Activated naive CD8-positive, alpha-beta T cell (primary cell): ENCODE results near the gene IGSF22.

Experiments used
- H3K27ac Mint-ChIP-seq: one replicate; pipeline ENCODE4 v1.8.0; 2021; ENCODE audit warnings: mixed read lengths
- H3K27me3 Mint-ChIP-seq: one replicate; pipeline ENCODE4 v1.8.0; 2021; ENCODE audit warnings: mixed read lengths
- H3K36me3 Mint-ChIP-seq: one replicate; pipeline ENCODE4 v1.8.0; 2021; ENCODE audit warnings: mixed read lengths
- H3K4me1 Mint-ChIP-seq: one replicate; pipeline ENCODE4 v1.8.0; 2021; ENCODE audit warnings: low read depth, mixed read lengths
- H3K4me3 Mint-ChIP-seq: one replicate; pipeline ENCODE4 v1.8.0; 2021; ENCODE audit warnings: mild to moderate bottlenecking, mixed read lengths
- H3K9me3 Mint-ChIP-seq: one replicate; pipeline ENCODE4 v1.8.0; 2021; ENCODE audit warnings: low read depth, mixed read lengths

The IGSF22 gene

GRCh38 chr11:18756889-18757288 lies 30.9 kb upstream of the IGSF22 start:
- Mint-ChIP-seq H3K4me3 (no peak overlapping the region), H3K27me3 (peaks cover 2% of the 10 kb centered on the region), H3K9me3 (no peaks in the 10 kb centered on the region), H3K4me1 (no peaks in the 10 kb centered on the region), H3K36me3 (no peaks in the 10 kb centered on the region), H3K27ac (no peak overlapping the region)

DNA sequence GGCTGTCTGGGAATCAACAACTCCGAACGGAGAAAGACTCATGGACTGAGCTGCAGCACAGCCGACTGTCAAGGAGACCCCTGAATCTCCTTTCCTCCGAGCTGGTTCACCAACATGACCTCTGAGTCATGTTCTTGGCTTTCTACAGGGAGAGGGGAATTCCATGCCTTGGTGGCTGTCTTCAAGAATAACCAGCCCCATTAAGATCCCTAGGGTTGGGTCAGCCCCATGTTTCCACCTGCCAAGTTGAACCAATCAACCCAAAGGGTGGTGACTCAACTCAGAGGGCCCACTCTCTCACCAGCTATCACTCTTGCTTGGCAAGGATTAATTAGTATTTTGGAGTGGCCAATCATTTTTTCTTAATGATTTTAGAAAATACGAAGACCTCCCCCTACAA lies 28.3 kb upstream of the IGSF22 start:
- Mint-ChIP-seq H3K36me3 (no peaks in the 10 kb centered on the region), H3K9me3 (no peaks in the 10 kb centered on the region)

GRCh38 chr11:18752502-18752901 lies 26.5 kb upstream of the IGSF22 start:
- Mint-ChIP-seq H3K9me3 (no peaks in the 10 kb centered on the region), H3K27me3 (peaks cover 2% of the 10 kb centered on the region), H3K4me1 (no peaks in the 10 kb centered on the region), H3K27ac (no peak overlapping the region), H3K4me3 (no peak overlapping the region), H3K36me3 (no peaks in the 10 kb centered on the region)

More for the DNA sequence above, 28.3 kb upstream of the IGSF22 start:
- no peak overlapping the region for H3K4me3 Mint-ChIP-seq
- H3K27ac Mint-ChIP-seq, result no peak overlapping the region
- H3K27me3 Mint-ChIP-seq, result peaks cover 2% of the 10 kb centered on the region
- H3K4me1 Mint-ChIP-seq, result no peaks in the 10 kb centered on the region

DNA sequence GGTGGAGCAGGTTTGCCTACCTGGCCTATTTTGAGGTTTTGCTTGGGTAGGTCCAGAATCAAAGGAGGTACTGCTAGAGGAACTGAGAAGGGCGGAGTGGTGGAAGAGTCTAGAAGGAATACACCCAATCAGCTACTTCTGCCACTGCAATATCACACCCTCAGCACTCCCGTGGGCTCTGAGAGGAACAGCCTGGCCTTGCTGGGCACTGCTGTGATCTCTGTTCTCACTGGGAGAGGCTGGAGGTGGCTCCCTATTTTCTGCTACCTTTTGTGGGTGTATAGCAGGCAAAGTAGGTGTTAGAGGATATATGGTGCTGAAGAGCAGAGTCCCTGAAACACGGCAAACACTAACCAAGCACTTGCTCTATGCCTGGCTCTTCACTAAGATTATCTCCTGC lies 25.0 kb upstream of the IGSF22 start:
- Mint-ChIP-seq H3K9me3 (no peaks in the 10 kb centered on the region), H3K27ac (no peak overlapping the region), H3K27me3 (peaks cover 2% of the 10 kb centered on the region), H3K4me1 (no peaks in the 10 kb centered on the region), H3K36me3 (no peaks in the 10 kb centered on the region), H3K4me3 (no peak overlapping the region)

DNA sequence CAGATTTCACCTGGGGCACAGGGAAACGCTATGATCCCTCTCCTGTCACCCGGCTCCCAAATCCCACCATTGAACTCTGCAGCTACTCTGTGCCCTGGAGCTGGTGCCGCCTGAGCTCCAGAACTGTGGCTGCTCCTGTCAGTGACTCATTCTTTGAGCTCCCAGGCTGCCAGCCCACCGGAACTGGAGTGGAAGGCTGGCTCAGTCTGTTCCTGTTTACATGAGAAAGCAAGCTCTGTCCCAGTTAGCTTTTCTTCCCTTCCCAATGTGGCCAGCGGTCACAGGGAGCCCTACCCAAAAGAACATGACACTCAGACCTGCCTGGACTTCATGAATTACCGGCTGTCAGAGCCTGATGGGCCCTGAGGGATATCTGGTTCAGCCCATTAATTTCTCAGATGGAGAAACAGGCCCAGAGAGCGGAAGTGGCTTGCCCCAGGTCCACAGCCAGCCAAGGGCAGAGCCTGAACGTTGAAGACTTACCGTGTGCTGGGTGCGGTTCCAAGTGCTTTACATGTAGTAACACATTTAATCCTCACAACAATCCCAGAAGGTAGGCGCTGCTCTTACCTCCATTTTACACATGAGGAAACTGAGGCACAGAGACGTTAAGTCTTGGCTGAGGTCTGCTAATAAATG lies 23.8 kb upstream of the IGSF22 start:
- no peaks in the 10 kb centered on the region for H3K27me3 Mint-ChIP-seq
- no peaks in the 10 kb centered on the region for H3K36me3 Mint-ChIP-seq
- no peak overlapping the region for H3K4me3 Mint-ChIP-seq
- no peak overlapping the region for H3K27ac Mint-ChIP-seq
- no peaks in the 10 kb centered on the region for H3K9me3 Mint-ChIP-seq
- H3K4me1 Mint-ChIP-seq, result no peaks in the 10 kb centered on the region

- no peaks in the 10 kb centered on the region for H3K4me1 Mint-ChIP-seq
- no peaks in the 10 kb centered on the region for H3K36me3 Mint-ChIP-seq
- no peaks in the 10 kb centered on the region for H3K27me3 Mint-ChIP-seq
- no peaks in the 10 kb centered on the region for H3K9me3 Mint-ChIP-seq
- H3K4me3 Mint-ChIP-seq, result no peak overlapping the region
- no peak overlapping the region for H3K27ac Mint-ChIP-seq
Measured at GRCh38 chr11:18748766-18749365, 22.9 kb upstream of the IGSF22 start.

GRCh38 chr11:18745251-18745650 lies 19.3 kb upstream of the IGSF22 start:
- Mint-ChIP-seq H3K36me3 (no peaks in the 10 kb centered on the region), H3K27ac (no peak overlapping the region), H3K4me3 (no peak overlapping the region), H3K4me1 (no peaks in the 10 kb centered on the region), H3K9me3 (no peaks in the 10 kb centered on the region), H3K27me3 (no peaks in the 10 kb centered on the region)

GRCh38 chr11:18743900-18744514 lies 18.0 kb upstream of the IGSF22 start:
- Mint-ChIP-seq H3K4me3 (no peak overlapping the region), H3K4me1 (no peaks in the 10 kb centered on the region), H3K27me3 (no peaks in the 10 kb centered on the region), H3K27ac (no peak overlapping the region), H3K36me3 (no peaks in the 10 kb centered on the region), H3K9me3 (no peaks in the 10 kb centered on the region)

GRCh38 chr11:18743365-18743764 lies 17.4 kb upstream of the IGSF22 start:
- no peaks in the 10 kb centered on the region for H3K36me3 Mint-ChIP-seq
- no peak overlapping the region for H3K4me3 Mint-ChIP-seq
- no peaks in the 10 kb centered on the region for H3K27me3 Mint-ChIP-seq
- H3K27ac Mint-ChIP-seq, result no peak overlapping the region
- no peaks in the 10 kb centered on the region for H3K9me3 Mint-ChIP-seq
- H3K4me1 Mint-ChIP-seq, result no peaks in the 10 kb centered on the region

GRCh38 chr11:18741783-18742182 lies 15.8 kb upstream of the IGSF22 start:
- no peak overlapping the region for H3K27ac Mint-ChIP-seq
- H3K9me3 Mint-ChIP-seq, result no peaks in the 10 kb centered on the region
- H3K4me3 Mint-ChIP-seq, result no peak overlapping the region
- no peaks in the 10 kb centered on the region for H3K36me3 Mint-ChIP-seq
- H3K4me1 Mint-ChIP-seq, result no peaks in the 10 kb centered on the region
- H3K27me3 Mint-ChIP-seq, result no peaks in the 10 kb centered on the region

GRCh38 chr11:18739685-18740084 lies 13.7 kb upstream of the IGSF22 start:
- Mint-ChIP-seq H3K27me3 (no peaks in the 10 kb centered on the region), H3K27ac (no peak overlapping the region), H3K36me3 (no peaks in the 10 kb centered on the region), H3K9me3 (no peaks in the 10 kb centered on the region), H3K4me1 (no peaks in the 10 kb centered on the region), H3K4me3 (no peak overlapping the region)

GRCh38 chr11:18737642-18738041 lies 11.7 kb upstream of the IGSF22 start:
- Mint-ChIP-seq H3K27ac (no peak overlapping the region), H3K9me3 (no peaks in the 10 kb centered on the region), H3K4me3 (no peak overlapping the region), H3K27me3 (no peaks in the 10 kb centered on the region), H3K4me1 (no peaks in the 10 kb centered on the region), H3K36me3 (no peaks in the 10 kb centered on the region)

DNA sequence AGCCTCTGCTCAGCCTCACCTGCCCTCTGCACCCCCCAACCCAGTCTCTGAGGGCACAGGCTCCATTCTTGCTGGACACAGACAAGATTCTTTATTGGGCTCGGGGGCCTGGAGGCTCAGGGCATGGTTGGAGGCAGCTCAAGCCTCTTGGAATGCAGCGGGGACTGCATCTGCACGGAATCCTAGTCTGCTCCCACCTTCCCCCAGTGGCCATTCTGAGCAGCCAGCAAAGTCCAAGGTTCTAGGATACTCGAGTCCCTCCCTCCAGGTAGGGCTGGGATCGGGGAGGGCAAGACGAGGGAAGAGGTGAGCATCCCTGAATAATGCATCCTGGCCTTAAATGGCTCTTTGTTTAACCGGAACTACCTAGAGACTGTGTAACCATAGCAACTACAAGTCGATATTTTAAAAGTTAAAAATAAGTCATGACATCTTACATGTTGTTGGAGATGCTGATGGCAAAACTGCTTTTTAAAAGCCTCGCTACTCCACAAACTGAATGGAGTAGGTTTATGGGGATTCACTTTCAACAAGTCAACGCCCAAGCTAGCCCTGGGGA lies 10.7 kb upstream of the IGSF22 start:
- H3K27ac Mint-ChIP-seq, result no peak overlapping the region
- peaks cover 2% of the 10 kb centered on the region for H3K4me1 Mint-ChIP-seq
- H3K4me3 Mint-ChIP-seq, result no peak overlapping the region
- no peaks in the 10 kb centered on the region for H3K9me3 Mint-ChIP-seq
- H3K36me3 Mint-ChIP-seq, result no peaks in the 10 kb centered on the region
- no peaks in the 10 kb centered on the region for H3K27me3 Mint-ChIP-seq

DNA sequence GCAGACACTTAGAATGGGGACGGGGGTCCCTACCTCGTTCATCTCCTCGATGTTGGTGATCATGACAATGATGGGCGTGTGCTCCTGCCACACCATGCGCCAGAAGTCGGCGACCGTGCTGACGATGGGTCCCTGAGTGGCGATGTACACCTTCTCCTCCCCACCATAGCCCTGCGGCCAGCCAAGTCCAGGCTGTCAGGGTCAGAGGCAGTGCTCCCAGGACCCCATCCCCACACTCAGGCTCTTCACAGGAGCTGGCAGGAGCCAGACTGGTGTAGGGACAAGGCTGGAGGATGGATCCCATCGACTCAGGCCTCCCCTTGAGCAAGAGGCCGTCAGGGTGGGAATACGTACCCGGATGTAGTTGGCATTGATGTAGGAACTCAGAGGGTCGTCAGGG lies 7.2 kb upstream of the IGSF22 start:
- Mint-ChIP-seq H3K27me3 (no peaks in the 10 kb centered on the region), H3K36me3 (no peaks in the 10 kb centered on the region), H3K4me3 (no peak overlapping the region), H3K4me1 (peaks cover 2% of the 10 kb centered on the region), H3K27ac (no peak overlapping the region), H3K9me3 (no peaks in the 10 kb centered on the region)

GRCh38 chr11:18731949-18732821 lies 6.2 kb upstream of the IGSF22 start:
- H3K27ac Mint-ChIP-seq, result no peak overlapping the region
- no peak overlapping the region for H3K4me3 Mint-ChIP-seq
- H3K27me3 Mint-ChIP-seq, result no peaks in the 10 kb centered on the region
- H3K4me1 Mint-ChIP-seq, result peaks cover 9% of the 10 kb centered on the region
- H3K36me3 Mint-ChIP-seq, result no peaks in the 10 kb centered on the region
- no peaks in the 10 kb centered on the region for H3K9me3 Mint-ChIP-seq
